Stimulated activated CD4-positive, alpha-beta T cell treated with anti-CD3 and anti-CD28 coated beads, Interleukin-4, amount 100 ng/mL, for 4 hours (primary cell): Measurements from ENCODE around the gene FAM43A.

Experiments used
- DNase-seq, 2 experiments: peaks; one replicate each; pipeline ENCODE4 v3.0.0-alpha.2; 2020

Gene FAM43A, protein sequence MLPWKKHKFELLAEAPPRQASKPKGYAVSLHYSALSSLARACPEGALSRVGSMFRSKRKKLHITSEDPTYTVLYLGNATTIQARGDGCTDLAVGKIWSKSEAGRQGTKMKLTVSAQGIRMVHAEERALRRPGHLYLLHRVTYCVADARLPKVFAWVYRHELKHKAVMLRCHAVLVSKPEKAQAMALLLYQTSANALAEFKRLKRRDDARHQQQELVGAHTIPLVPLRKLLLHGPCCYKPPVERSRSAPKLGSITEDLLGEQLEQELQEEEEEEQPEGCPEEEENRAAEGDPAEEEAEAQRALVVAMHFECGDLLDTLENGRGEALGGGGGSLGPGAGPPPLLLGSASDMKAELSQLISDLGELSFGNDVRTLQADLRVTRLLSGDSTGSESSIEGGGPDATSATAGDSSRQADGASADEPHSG

DNA sequence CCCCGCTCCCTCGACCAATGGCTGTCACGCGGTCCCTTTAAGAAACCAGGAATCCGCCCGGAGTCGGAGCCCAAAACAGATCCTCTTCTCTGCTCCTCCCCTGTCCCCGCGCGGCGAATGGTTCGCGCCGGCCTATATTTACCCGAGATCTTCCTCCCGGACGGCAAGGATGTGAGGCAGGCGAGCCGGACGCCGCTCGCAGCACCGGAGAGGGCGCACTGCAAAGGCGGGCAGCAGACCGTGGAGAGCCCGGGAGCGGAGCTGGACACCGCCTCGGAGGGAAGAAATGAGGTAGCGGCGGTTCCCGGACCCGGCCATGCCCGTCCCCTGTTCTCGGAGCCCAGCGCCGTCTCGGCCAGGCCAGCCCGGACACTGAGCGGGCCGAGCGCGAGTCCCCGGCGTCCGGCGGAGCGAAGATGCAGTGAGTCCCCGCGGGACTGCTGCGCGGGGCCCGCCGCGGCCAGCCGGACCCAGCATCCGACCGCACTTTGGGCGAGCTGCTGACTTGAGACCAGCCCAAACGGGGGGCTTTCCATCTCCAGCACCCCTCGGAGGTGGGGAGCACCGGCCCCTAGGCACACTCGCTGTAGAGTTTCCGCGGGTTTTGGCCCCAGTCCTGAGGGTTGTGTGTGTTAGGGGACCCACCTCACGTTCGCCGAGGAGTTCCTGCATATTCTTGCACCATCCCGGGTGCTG lies at the start of gene FAM43A:
Gene FAM43A, plus strand, starts transcription at position 166 of the 696 bp plus-strand sequence. CDS start 944 bp downstream, outside the sequence.
- DNase-seq: peak; percentile 71 to 77

DNA sequence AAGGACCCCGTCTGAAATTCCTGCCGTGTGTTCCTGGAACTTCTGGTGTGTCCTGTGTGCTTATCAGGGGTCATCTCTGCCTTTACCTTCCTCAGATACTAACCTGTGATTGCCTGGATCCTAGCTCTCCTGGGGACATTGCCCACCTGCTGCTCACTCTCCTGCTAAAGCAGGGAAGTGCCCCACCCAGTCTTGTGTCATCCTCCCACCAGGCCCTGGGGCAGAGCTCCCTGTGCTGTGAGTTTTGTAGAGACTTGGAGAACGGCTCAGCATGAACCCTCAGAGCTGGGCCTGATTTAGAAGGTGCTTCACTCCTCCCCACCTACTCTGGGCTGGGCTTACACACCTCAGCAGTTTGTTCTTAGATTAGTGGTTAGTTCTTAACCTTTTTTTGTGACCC lies 48.6 kb upstream of the FAM43A start:
- no peak for DNase-seq

DNA sequence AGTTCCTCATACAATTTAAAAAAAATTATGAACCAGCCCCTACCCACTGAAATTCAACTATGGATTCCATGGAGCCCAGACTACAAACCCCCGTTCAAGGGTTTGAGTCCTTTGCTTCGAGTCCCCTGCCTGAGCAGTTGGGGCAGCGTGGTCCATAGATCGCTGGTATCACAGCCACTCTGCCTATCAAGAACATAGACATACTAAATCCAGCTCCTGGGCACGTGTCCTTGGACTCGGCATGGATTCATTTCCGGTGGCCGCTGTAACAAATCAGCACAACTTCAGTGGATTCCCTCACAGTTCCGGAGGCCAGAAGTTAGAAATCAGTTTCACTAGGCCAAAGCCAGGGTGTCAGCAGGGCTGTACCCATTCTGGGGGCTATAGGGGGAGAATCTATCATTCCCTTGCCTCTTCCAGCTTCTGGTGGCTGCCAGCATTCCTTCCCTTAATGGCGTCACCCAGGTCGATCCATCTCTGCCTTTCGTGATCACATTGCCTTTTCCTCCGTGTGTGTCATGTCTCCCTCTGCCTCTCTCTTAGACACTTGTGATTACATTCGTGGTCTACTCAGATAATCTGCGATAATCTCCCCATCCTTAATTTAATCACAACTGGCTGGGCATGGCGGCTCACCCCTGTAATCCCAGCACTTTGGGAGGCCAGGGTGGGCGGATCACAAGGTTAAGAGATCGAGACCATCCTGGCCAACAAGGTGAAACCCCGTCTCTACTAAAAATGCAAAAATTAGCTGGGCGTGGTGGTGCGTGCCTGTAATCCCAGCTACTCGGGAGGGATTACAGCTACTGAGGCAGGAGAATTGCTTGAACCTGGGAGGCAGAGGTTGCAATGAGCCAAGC lies 47.9 kb upstream of the FAM43A start:
- DNase-seq: no peak

DNA sequence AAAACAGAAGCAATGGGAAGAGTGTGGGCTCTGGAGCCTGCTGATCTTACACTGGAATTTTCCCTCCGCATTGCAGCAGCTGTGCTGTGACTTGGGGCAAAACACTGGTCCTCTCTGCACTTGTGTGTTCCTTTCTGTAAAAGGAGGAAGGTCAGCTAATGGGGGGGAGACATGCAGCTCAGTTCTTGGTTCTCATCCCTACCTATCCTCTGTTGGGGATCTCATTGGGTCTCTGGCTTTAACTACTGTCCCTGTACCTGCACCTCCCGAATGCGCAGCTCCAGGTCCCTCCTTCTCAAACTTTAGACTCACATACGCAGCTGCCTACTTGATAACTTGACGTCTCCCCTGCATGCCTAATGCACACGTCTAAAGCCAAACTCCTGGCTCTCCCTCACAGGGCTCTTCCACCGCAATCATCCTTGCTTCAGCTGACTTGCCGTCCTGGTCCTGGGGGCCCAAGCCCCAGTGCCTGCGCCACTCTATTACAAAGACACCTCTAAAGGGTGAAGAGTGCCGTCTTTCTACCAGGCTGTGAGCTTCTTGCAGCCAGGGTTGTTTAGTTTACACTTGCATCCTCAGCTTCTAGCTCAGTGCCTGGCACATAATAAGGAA lies 46.6 kb upstream of the FAM43A start:
- no peak for DNase-seq

DNA sequence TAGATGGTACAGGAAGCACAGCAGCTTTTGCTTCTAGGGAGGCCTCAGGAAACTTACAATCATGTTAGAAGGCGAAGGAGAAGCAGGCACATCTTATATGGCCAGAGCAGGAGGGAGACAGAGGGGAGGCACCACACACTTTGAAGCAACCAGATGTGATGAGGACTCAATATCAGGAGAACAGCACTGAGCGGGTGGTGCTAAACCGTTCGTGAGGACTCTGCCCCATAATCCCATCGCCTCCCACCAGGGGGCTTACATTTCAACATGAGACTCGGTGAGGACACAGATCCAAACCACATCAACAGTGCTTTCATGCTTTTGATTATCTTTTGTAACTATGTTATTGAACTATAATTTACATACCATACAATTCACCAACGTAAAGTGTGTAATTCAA lies 44.9 kb upstream of the FAM43A start:
- peak; percentile 13 to 20 for DNase-seq

DNA sequence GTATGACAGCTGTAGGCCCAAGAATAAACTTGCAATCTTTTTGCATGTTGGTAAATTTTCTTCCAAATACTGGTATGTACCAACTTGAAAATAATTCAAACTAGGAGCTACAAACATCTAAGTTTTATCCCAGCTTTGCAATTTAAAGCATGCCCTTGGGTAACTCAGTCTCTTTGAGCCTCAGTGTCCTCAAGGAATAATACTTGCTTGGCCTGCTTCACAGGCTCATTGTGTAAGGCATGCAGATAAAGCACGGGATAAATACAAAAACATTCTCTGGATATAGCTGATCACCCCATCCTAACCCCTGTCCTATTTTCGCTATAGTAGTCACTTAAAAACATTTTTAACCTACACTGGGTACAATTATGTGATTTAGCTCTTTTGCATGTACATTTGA lies 42.9 kb upstream of the FAM43A start:
- no peak for DNase-seq

DNA sequence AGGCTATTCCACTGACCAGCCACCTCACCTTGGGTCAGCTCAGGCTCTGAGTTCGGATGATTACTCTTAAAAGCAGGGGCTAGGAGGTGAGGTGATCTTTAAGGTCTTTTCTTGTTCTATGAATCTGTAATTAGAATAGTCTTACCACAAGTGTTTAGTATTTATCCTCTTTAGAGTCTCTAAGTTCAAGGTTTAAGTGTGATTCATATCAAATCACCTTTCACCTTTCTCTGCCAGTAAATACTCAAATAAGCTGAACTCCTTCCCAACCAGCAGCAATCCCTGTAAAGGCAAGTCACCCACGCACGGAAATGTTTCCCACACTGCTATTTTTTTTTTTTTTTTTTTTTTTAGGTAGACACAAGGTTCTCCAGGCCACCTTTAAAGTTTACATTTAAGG lies 37.9 kb upstream of the FAM43A start:
- DNase-seq: no peak

DNA sequence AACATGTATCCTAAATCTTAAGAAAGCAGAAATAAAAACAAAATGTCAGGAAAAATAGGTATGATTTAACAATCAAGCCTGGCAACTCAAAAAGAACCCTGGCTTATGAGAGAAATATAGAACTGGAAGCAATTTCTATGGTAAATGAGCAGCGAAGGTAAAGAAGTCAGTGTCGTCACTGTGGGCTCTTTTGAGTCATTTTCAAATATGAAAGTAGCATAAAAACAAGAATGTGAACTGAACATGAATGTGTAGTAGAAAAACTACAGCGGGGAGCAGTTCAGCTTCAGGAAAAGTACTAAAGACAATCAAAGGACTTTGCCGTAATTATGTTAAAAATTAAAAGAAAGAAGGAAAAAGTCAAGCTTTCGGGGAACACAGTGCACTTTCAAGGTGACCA lies 31.2 kb upstream of the FAM43A start:
- no peak for DNase-seq

DNA sequence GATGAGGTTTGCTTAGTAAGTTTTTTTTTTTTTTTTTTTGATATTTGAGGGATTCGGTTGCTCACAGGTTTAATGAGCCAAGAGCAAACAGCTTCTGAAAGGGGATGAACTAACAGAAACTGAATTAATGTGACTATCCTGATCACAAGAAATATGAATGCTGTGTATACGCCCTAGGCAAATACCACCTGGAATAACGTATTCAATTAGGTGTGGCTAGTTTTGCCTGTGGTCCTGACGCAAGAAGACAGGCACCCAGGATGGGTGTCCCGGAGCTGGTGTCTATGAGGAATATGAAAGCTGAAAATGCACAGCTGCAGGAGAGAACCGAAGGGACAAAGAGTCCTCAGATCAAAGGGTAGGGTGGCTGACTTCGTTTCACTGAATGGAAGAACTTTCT lies 28.2 kb upstream of the FAM43A start:
- no peak for DNase-seq

DNA sequence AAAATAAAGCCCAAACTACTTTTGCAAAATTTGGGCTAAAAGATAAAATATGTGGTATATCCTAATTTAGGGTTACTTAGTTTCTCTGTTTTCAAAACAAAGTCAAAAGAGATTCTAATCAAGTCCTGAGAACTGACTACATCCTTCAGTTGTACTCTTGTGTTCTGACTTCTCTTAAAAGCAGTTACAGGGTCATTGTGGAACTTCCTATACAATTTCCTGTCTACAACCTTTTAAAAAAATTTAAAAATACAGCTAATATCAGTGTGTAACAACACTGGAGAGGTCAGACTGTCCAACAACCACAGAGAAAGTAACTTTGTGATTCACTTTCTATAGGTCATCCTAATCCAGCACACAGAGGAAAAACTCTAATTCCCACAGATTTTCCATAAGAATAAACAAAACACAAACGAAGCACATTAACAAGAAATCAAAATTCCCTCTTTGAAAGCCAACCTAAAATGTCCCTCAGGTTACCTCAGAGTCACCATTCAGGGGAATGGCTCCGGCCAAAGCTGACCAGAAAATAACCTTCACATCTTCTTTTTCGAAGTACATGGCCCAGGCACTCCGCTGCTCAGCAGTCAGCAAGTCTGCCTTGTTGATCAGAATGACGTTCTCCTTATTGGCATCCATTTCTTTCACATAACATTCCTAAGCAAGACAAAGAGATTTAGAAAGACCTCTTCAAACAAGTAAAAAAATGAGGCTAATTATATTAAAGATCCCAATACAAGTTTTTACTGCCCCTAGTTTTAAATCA lies 27.0 kb upstream of the FAM43A start:
- DNase-seq: no peak

DNA sequence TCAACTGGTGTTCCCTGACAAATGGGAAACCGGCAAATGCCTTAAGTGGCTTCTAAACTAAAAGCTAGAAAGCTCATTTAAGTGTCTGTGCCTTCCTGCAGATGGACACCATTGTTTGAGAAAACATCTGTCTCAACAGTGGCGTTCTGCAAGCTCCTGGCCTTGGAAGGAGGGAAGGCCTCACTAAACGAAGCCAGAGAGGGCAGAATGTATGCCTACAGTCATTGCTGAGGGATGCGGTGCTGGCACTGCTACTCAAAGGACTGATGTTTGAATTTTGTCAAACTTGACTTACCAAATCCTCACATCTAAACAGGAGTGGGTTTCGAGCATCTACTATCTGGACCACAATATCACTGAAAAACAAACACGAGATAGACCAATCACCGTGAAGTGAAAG lies 25.9 kb upstream of the FAM43A start:
- DNase-seq: no peak

DNA sequence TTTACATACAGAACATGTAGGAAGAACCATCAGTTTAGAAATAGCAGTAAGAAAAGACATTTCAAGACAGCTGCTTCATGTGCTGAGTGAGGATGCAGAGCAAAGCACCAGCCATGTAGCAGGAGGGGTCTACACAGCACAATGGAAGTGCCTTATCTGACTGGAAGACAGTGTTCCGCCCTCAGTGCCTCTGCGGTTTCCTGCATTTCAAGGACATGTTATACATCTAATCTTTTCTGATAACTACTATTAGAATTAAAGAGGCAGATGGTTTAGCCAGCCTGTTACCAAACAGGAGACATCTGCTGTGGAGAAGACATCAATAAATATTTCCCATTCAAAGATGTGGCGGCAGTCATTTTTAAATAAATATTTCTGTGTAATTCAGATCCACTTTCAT lies 24.3 kb upstream of the FAM43A start:
- DNase-seq: no peak

DNA sequence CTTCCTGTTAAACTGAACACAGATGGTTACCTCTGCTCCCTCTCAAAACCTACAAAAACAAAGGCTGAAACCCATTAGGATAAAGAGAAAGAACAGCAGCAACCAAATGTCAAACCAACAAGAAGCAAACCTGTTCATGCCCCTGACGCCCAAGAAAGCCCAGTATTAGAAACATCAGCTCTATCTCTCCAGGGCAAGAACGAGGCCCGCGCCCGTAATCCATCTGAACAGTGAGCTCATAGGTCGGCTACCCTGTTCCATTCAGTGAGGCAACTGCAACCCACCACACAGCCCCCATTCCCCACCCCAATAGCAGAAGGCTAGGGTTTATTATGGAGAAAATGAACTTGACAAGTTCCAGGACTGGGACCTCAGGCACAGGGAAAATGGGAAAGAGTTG lies 23.7 kb upstream of the FAM43A start:
- no peak for DNase-seq

DNA sequence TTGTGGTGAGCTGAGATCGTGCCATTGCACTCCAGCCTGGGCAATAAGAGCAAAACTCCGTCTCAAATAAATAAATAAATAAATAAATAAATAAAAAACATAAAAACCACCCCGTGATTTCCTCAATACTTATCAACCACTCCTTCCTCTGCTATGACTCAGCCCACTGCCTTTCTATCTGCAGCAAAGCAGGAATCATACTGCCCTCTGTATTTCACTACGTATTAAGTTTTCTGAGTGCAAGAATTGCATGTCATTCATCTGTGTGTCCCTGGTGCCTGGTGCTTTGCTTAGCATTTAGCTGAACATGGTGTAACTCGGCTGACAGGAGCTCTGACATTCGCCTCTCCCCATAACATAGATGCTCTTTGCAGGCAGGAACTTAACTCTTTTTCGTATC lies 20.8 kb upstream of the FAM43A start:
- no peak for DNase-seq

DNA sequence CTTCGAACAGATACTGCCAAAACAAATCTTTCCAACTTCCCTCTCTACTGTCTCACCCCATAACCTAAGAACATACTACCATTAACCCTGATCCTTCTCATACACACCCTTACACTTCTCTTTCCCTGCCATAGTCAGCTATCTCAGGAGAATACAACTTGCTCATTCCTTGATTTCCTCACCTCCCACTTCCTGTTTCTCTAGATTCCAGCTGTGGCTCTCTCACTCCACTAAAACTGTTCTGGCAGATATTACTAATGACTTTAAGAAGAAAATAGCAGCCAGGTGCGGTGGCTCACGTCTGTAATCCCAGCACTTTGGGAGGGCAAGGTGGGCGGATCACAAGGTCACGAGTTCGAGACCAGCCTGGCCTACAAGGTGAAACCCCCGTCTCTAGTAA lies 18.3 kb upstream of the FAM43A start:
- DNase-seq: no peak

DNA sequence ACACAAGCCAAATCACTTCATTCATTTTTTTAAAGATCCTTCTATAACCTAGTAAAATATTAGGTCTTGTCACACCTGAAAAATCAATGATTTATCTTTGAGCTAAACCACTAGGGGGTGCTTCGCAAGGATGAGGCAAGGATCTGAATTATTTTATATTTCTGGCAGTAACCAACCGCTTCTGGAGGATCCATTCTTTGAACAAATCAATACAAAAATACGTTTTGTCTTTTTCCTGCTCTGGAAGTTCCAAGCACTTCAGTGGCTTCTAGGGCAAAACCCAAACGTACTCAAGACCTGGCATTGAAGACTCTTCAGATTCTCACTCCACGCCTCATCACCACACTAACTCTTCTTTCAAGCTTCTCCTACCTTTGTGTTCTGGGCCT lies 14.2 kb upstream of the FAM43A start:
- no peak for DNase-seq

DNA sequence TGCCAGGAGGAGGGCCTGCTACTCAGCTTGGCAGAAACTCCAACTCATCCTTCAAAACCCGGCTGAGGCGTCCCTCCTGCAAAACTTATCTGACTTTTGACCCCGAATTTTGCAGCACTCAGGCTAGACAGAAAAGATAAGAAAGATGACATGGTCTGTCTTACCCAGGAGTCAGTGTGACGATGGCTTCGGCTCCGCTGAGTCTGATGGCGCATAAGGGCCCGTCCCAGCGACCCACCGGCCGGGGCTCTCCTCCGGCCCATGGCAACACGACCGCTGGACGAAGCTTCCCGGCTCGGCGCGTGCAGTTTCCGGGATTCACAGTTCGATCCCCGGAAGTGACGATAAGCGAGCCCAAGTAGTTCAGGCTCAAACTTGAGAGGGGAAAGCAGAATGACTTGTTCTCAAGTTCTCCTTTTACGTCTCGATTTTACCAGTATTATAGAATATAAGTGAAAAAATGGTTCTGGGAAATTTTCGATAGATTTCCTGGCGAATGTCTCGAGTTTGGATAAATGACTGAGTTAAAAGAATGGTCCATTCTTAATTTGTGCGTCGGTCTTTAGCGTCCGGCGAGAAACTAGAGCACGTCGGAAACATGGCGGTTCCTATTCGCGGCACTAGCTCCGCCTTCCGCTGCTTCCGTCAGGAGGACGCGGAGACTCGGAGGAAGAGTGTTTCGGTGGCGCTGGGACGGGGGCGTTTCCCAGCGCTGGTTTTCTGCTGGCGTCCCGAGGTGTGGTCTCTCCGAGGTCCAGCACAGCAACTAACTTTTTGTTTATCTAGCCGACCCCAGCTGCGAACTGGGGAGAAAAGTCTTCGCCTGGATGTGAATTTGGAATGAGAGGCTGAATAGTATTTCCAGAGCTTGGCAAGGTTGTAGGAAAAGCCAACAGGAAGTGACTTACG lies 13.5 kb upstream of the FAM43A start, which contains the start of gene LSG1:
Gene LSG1, minus strand, starts transcription at position 292 of the 909 bp plus-strand sequence. Its CDS starts 29 bp downstream, at position 263.
- peak; percentile 82 to 88 for DNase-seq

DNA sequence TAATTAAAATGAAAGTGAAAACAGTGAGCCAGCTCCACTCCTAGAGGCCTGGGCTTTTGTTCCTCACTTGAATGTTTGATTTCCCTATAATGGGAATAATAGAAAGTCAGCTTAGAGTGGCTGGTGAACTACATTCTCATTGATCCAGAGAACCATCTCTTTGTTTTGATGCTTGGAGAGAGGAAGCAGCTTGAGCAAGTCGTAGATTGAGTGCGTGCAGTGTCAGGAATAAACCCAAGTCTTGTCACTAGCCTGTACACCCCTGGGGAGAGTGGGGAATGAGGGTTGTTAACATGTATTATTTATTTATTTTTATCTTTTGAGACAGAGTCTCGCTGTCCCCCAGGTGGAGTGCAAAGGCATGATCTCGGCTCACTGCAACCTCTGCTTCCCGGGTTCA lies 12.8 kb upstream of the FAM43A start:
- no peak for DNase-seq

DNA sequence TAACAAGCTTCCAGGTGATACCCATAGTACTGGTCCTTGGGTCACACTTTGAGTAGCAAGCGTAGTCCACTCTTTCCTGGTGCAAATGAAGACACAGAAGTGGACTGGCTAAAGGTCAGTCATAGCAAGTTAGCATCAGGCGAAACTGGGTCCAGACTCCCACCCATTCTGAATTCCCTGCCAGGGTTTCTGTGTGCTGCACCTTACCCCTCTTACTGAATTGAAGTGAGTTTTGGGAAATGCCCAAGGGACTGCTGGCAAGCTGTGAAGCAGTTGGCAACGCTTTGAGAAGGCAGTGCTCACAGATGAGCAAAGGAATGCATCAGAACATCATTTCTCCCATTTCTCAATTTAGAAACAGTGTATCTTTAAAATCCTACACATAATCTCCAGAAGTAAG lies 11.9 kb upstream of the FAM43A start:
- no peak for DNase-seq

DNA sequence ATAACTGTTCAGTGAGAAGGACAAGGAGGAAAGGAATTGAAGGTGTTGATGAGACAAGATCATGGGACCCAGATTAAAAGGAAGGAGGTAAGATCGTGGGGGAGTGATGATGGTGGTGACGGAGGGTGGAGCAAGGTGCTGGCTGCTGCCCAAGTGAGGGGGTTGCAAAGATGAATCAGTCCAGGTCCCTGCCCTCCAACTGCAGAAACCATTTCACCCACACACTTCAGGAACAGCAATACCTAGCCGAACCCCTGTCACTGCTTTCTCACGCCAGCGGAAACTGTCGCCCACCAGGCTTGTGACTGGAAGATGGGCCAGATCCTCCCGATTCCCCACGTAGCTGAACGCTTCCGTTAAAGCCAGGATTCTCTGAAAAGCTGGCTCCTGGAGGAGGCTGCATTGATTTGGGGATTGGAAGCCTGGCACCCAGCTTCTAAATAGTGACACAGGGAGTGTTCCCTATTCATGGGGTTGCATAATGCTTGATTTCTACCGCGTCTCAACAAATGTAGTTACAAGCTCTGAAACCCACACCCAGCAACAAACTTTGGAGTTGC lies 10.5 kb upstream of the FAM43A start:
- peak; percentile 65 to 72 for DNase-seq

DNA sequence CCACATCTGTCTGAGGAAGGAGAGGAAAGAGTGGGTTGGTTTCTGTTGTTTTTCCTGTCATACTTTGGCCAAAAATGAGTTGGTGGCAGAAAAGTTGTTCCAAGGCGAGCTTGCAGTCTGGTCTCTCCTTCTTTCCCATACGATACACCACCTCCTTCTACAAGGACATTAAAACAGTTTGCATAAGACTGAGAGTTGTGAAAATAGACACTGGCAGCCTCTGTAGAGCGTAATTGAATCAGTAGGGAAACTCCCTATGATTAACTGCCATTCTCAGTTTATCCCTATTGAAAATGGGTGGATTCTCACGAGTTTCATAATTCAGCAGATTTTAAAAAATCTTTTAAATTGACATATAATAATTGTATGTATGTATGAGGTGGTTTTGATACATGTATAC lies 10.0 kb upstream of the FAM43A start:
- DNase-seq: no peak
